ENCODE results near the gene DNM2.

Gene DNM2

GRCh38 chr19:10812196-10812595 lies 94.3 kb downstream of the DNM2 start:
- Histone ChIP-seq H3K9ac (no peak overlapping the region), H3K36me3 (ENCODE audit: insufficient read depth) (no peaks in the 10 kb centered on the region), H3K27ac (no peak overlapping the region), H3K4me1 (ENCODE audit: low read depth, poor library complexity, severe bottlenecking) (no peaks in the 10 kb centered on the region), H3K79me2 (ENCODE audit: insufficient read depth, low read depth) (no peaks in the 10 kb centered on the region), H3K4me3 (IDR thresholded peaks at IDR 0.05; ENCODE audit: insufficient read depth, low read depth, low read length) (no peak overlapping the region), H3K27me3 (ENCODE audit: insufficient read depth, low read depth) (no peaks in the 10 kb centered on the region), H2AFZ (ENCODE audit: low read depth) (no peak overlapping the region), H3K4me2 (no peak overlapping the region), H4K20me1 (ENCODE audit: insufficient read depth) (no peaks in the 10 kb centered on the region)
- no peak for TF ChIP-seq CTCF (conservative IDR thresholded peaks at IDR 0.05; ENCODE audit: low read depth, low read length)

GRCh38 chr19:10812902-10813404 lies 95.1 kb downstream of the DNM2 start:
- Histone ChIP-seq H3K27ac (no peak overlapping the region), H3K4me3 (IDR thresholded peaks at IDR 0.05; ENCODE audit: insufficient read depth, low read depth, low read length) (no peak overlapping the region), H3K27me3 (ENCODE audit: insufficient read depth, low read depth) (no peaks in the 10 kb centered on the region), H2AFZ (ENCODE audit: low read depth) (no peak overlapping the region), H3K9ac (no peak overlapping the region), H3K4me2 (no peak overlapping the region), H3K79me2 (ENCODE audit: insufficient read depth, low read depth) (no peaks in the 10 kb centered on the region), H3K36me3 (ENCODE audit: insufficient read depth) (no peaks in the 10 kb centered on the region), H4K20me1 (ENCODE audit: insufficient read depth) (no peaks in the 10 kb centered on the region), H3K4me1 (ENCODE audit: low read depth, poor library complexity, severe bottlenecking) (no peaks in the 10 kb centered on the region)
- TF ChIP-seq CTCF (conservative IDR thresholded peaks at IDR 0.05; ENCODE audit: low read depth, low read length): no peak

GRCh38 chr19:10815007-10815536 lies 97.2 kb downstream of the DNM2 start:
- Histone ChIP-seq H3K79me2 (ENCODE audit: insufficient read depth, low read depth) (no peaks in the 10 kb centered on the region), H2AFZ (ENCODE audit: low read depth) (no peak overlapping the region), H3K27me3 (ENCODE audit: insufficient read depth, low read depth) (no peaks in the 10 kb centered on the region), H3K9ac (no peak overlapping the region), H3K4me1 (ENCODE audit: low read depth, poor library complexity, severe bottlenecking) (no peaks in the 10 kb centered on the region), H3K4me2 (no peak overlapping the region), H3K36me3 (ENCODE audit: insufficient read depth) (no peaks in the 10 kb centered on the region), H3K27ac (no peak overlapping the region), H3K4me3 (IDR thresholded peaks at IDR 0.05; ENCODE audit: insufficient read depth, low read depth, low read length) (no peak overlapping the region), H4K20me1 (ENCODE audit: insufficient read depth) (no peaks in the 10 kb centered on the region)
- no peak for TF ChIP-seq CTCF (conservative IDR thresholded peaks at IDR 0.05; ENCODE audit: low read depth, low read length)

GRCh38 chr19:10815969-10816644 lies 98.2 kb downstream of the DNM2 start:
- Histone ChIP-seq H3K9ac (no peak overlapping the region), H3K4me3 (IDR thresholded peaks at IDR 0.05; ENCODE audit: insufficient read depth, low read depth, low read length) (no peak overlapping the region), H3K27ac (no peak overlapping the region), H2AFZ (ENCODE audit: low read depth) (no peak overlapping the region), H3K4me2 (no peak overlapping the region), H3K4me1 (ENCODE audit: low read depth, poor library complexity, severe bottlenecking) (no peaks in the 10 kb centered on the region), H3K27me3 (ENCODE audit: insufficient read depth, low read depth) (no peaks in the 10 kb centered on the region), H4K20me1 (ENCODE audit: insufficient read depth) (no peaks in the 10 kb centered on the region), H3K36me3 (ENCODE audit: insufficient read depth) (no peaks in the 10 kb centered on the region), H3K79me2 (ENCODE audit: insufficient read depth, low read depth) (no peaks in the 10 kb centered on the region)
- no peak for TF ChIP-seq CTCF (conservative IDR thresholded peaks at IDR 0.05; ENCODE audit: low read depth, low read length)
